ENCODE results near the gene SPATA17. TPM values are rescaled to one million over a fixed set of nuclear protein-coding genes. Genes with fewer than 3 reads are reported as not detected.

SPATA17 gene
- total and polyA plus RNA-seq, 8 donors: 0.12 to 2.3 (median 1.5) TPM; not detected in 3

DNA sequence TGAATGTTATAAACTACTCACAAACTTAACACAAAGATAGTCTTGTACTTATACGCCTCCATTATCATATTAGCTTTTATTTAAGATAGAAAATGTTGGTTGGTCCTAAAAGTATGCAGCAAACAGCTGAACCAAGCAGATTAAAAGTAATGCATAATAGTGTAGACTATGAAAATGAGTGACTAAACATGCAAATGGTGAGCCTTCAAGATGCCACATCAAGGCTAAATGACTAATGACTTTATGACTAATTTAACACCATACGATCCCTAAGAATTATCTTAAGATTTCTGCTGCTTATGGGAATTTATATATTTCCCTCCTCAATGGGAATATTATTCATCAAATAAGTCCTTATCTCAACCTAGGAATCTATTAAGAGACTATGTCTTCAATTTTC lies 4.8 kb upstream of the SPATA17 start:
- intact Hi-C loops (cut with DNase I; ENCODE audit: low total_unique reads): no loop called here
- TF ChIP-seq, protein P1, sequence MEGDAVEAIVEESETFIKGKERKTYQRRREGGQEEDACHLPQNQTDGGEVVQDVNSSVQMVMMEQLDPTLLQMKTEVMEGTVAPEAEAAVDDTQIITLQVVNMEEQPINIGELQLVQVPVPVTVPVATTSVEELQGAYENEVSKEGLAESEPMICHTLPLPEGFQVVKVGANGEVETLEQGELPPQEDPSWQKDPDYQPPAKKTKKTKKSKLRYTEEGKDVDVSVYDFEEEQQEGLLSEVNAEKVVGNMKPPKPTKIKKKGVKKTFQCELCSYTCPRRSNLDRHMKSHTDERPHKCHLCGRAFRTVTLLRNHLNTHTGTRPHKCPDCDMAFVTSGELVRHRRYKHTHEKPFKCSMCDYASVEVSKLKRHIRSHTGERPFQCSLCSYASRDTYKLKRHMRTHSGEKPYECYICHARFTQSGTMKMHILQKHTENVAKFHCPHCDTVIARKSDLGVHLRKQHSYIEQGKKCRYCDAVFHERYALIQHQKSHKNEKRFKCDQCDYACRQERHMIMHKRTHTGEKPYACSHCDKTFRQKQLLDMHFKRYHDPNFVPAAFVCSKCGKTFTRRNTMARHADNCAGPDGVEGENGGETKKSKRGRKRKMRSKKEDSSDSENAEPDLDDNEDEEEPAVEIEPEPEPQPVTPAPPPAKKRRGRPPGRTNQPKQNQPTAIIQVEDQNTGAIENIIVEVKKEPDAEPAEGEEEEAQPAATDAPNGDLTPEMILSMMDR (IDR thresholded peaks at IDR 0.05): no peak
- TF ChIP-seq POLR2A (IDR thresholded peaks at IDR 0.05): no peak
- H3K27me3 ChIP-seq: no peaks in the 10 kb centered on the region
- WGBS, 5 donors: 79 to 92% (median 90%) methylated on average over 2 of the region's 2 CpGs
- peaks cover 4 to 39% (median 25%) of the 10 kb centered on the region in 4 donors for H3K4me1 ChIP-seq
- no peaks in the 10 kb centered on the region for H3K36me3 ChIP-seq
- no peak overlapping the region for H3K4me3 ChIP-seq
- H3K27ac ChIP-seq: no peak overlapping the region
- DNase-seq: no peak
- no peaks in the 10 kb centered on the region for H3K9me3 ChIP-seq

DNA sequence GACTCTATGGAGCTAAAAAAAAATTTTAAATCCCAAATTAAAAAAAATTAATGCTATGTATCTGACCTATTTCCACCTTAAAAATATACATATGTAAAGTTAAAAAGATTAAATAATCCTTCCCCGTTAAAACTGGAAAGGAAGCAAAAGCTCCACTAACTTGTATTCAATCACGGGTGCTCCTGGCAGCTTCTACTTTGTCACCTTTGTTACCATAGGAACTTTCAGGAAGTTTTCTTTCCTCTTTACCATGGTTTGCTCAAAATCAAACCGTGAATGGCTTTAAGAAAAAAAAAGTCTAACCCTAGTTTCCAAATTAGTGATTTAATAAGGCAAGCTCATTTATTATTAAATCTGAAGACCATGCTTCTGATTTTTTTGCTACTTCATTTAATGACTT lies 3.7 kb upstream of the SPATA17 start:
- no peaks in the 10 kb centered on the region for H3K36me3 ChIP-seq
- no peaks in the 10 kb centered on the region for H3K27me3 ChIP-seq
- TF ChIP-seq, protein P1 (IDR thresholded peaks at IDR 0.05): no peak
- TF ChIP-seq POLR2AphosphoS5 (IDR thresholded peaks at IDR 0.05): no peak
- no peak for TF ChIP-seq POLR2A (IDR thresholded peaks at IDR 0.05)
- TF ChIP-seq EP300 (IDR thresholded peaks at IDR 0.05): no peak
- no peak overlapping the region for H3K4me3 ChIP-seq
- H3K9me3 ChIP-seq: no peaks in the 10 kb centered on the region
- peaks cover 8 to 46% (median 31%) of the 10 kb centered on the region in 4 donors for H3K4me1 ChIP-seq
- intact Hi-C loops (cut with DNase I; ENCODE audit: low total_unique reads): no loop called here
- no peak overlapping the region for H3K27ac ChIP-seq
- 7 to 30% (median 17%) methylated on average over 3 of the region's 3 CpGs for WGBS, 5 donors
- peak in 1 of 2 donors; percentile 53 for DNase-seq

DNA sequence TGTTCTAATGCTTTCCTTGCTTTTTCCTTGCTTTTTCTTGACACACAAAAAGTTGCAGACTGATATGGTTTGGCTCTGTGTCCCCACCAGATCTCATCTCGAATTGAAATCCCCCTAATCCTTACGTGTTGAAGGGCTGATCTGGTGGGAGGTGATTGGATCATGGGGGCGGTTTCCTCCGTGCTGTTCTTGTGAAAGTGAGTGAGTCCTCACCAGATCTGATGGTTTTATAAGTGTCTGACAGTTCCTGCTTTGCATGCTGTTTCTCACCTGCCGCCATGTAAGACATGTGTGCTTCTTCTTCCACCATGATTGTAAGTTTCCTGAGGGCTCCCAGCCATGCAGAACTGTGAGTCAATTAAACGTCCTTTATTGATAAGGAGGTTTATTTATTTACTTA lies 11.3 kb downstream of the SPATA17 start:
- Histone ChIP-seq H3K4me1 (no peaks in the 10 kb centered on the region), H3K27me3 (no peaks in the 10 kb centered on the region)
- intact Hi-C loops (cut with DNase I; ENCODE audit: low total_unique reads): no loop called here

DNA sequence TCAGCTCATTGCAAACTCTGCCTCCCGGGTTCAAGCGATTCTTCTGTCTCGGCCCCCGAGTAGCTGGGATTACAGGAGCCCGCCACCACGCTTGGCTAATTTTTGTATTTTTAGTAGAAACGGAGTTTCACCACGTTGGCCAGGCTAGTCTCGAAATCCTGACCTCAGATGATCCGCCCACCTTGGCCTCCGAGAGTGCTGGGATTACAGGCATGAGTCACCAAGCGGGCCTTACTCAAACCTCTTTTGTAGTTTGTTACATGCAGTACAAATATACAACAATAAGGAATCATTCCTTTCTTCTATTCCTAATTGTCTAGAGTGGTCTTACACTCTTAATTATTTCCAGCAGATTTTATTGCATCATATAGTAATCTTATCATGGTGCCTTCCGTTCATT lies 16.6 kb downstream of the SPATA17 start:
- intact Hi-C loops (cut with DNase I; ENCODE audit: low total_unique reads): no loop called here
- Histone ChIP-seq H3K27me3 (no peaks in the 10 kb centered on the region), H3K4me3 (no peak overlapping the region), H3K4me1 (no peaks in the 10 kb centered on the region), H3K9me3 (no peaks in the 10 kb centered on the region), H3K27ac (no peak overlapping the region), H3K36me3 (no peaks in the 10 kb centered on the region)
- DNase-seq: no peak
- WGBS, 5 donors: 86 to 90% (median 88%) methylated on average over 13 of the region's 13 CpGs
- TF ChIP-seq POLR2AphosphoS5 (IDR thresholded peaks at IDR 0.05): no peak
- TF ChIP-seq EP300 (IDR thresholded peaks at IDR 0.05): no peak
- TF ChIP-seq, protein P1 (IDR thresholded peaks at IDR 0.05): no peak
- no peak for TF ChIP-seq POLR2A (IDR thresholded peaks at IDR 0.05)

More for the DNA sequence above, 11.3 kb downstream of the SPATA17 start:
- Histone ChIP-seq H3K9me3 (no peaks in the 10 kb centered on the region), H3K36me3 (no peaks in the 10 kb centered on the region), H3K4me3 (no peak overlapping the region), H3K27ac (no peak overlapping the region)
- DNase-seq: no peak
- TF ChIP-seq EP300 (IDR thresholded peaks at IDR 0.05): no peak
- TF ChIP-seq, protein P1 (IDR thresholded peaks at IDR 0.05): no peak
- no peak for TF ChIP-seq POLR2A (IDR thresholded peaks at IDR 0.05)
- no peak for TF ChIP-seq POLR2AphosphoS5 (IDR thresholded peaks at IDR 0.05)
- 56 to 69% (median 60%) methylated on average over 6 of the region's 6 CpGs for WGBS, 5 donors

Data from stomach (tissue), 9 donors.